Endothelial cell (in vitro differentiated cells): Measurements from ENCODE around the gene SYT8. TPM values are rescaled to one million over a fixed set of nuclear protein-coding genes. Genes with fewer than 3 reads are reported as not detected.

Experiments used
- DNase-seq: peaks from one replicate; pipeline ENCODE4 v3.0.0; 2021; ENCODE audit warnings: low spot score
- H3K27ac Mint-ChIP-seq: one replicate; pipeline ENCODE4 v1.8.0; 2021; ENCODE audit warnings: mixed read lengths, inconsistent platforms; ENCODE audit not compliant: unreplicated experiment
- H3K27me3 Mint-ChIP-seq: one replicate; pipeline ENCODE4 v1.8.0; 2021; ENCODE audit warnings: mild to moderate bottlenecking, moderate library complexity, mixed read lengths, inconsistent platforms; ENCODE audit not compliant: unreplicated experiment
- H3K36me3 Mint-ChIP-seq: one replicate; pipeline ENCODE4 v1.8.0; 2021; ENCODE audit warnings: mild to moderate bottlenecking, low read depth, mixed read lengths, inconsistent platforms; ENCODE audit not compliant: unreplicated experiment
- H3K4me1 Mint-ChIP-seq: one replicate; pipeline ENCODE4 v1.8.0; 2021; ENCODE audit warnings: mild to moderate bottlenecking, mixed read lengths, inconsistent platforms; ENCODE audit not compliant: unreplicated experiment
- H3K4me3 Mint-ChIP-seq: one replicate; pipeline ENCODE4 v1.8.0; 2021; ENCODE audit warnings: mild to moderate bottlenecking, mixed read lengths, inconsistent platforms; ENCODE audit not compliant: unreplicated experiment
- H3K9me3 Mint-ChIP-seq: one replicate; pipeline ENCODE4 v1.8.0; 2021; ENCODE audit warnings: mixed read lengths, inconsistent platforms; ENCODE audit not compliant: unreplicated experiment
- CTCF ChIP-seq: fragments of 200-600 bp; sonication (generic); IDR thresholded peaks from one replicate; pipeline ENCODE4 v1.5.0; 2021; ENCODE audit warnings: antibody characterized with exemption; ENCODE audit not compliant: unreplicated experiment
- total RNA-seq: library from RNA; stranded (reverse); fragmentation: NEBNext Ultra II Directional; extraction: Animal tissue kit (Norgen Biotek cat#: 25700); gene quantifications from one replicate; pipeline ENCODE4 v1.2.1, GENCODE V29; 2021; ENCODE audit not compliant: unreplicated experiment

SYT8 gene
- total RNA-seq, 1 donor from 2014 or later = not detected

GRCh38 chr11:1814691-1815090, 20.1 kb upstream of the SYT8 start:
- TF ChIP-seq CTCF = no peak
- H3K9me3 Mint-ChIP-seq = no peaks in the 10 kb centered on the region
- peaks cover under 1% of the 10 kb centered on the region for H3K27me3 Mint-ChIP-seq
- DNase-seq = no peak
- no peak overlapping the region for H3K4me3 Mint-ChIP-seq
- no peaks in the 10 kb centered on the region for H3K36me3 Mint-ChIP-seq
- H3K27ac Mint-ChIP-seq = no peak overlapping the region
- H3K4me1 Mint-ChIP-seq = no peaks in the 10 kb centered on the region

GRCh38 chr11:1815311-1815710, 19.5 kb upstream of the SYT8 start:
- Mint-ChIP-seq H3K27me3 (peaks cover 1% of the 10 kb centered on the region), H3K4me3 (no peak overlapping the region), H3K36me3 (no peaks in the 10 kb centered on the region), H3K27ac (no peak overlapping the region), H3K9me3 (no peaks in the 10 kb centered on the region), H3K4me1 (no peaks in the 10 kb centered on the region)
- no peak for DNase-seq
- no peak for TF ChIP-seq CTCF

DNA sequence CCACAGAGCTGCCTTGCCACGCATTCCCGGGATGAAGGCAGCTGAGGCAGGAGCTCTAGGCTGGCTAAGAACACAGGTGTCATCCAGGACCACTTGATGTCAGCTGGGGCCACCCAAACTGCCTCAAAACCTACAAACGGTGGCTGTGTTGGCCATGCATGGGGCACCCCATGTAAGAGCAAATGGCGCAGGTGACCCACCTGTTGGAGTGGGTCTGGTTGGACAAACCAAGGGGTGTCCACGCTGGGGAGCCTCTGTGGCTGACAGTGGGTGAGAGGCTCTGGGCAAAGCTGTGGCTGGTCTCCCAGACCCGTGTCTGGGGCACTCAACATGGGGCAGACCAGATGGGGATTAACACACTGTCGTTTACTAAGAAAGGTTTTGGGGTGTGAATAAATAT, 19.0 kb upstream of the SYT8 start:
- no peak overlapping the region for H3K4me3 Mint-ChIP-seq
- no peak for TF ChIP-seq CTCF
- no peak for DNase-seq
- H3K27me3 Mint-ChIP-seq = peaks cover 2% of the 10 kb centered on the region
- H3K27ac Mint-ChIP-seq = no peak overlapping the region
- H3K36me3 Mint-ChIP-seq = no peaks in the 10 kb centered on the region
- H3K9me3 Mint-ChIP-seq = no peaks in the 10 kb centered on the region
- no peaks in the 10 kb centered on the region for H3K4me1 Mint-ChIP-seq

DNA sequence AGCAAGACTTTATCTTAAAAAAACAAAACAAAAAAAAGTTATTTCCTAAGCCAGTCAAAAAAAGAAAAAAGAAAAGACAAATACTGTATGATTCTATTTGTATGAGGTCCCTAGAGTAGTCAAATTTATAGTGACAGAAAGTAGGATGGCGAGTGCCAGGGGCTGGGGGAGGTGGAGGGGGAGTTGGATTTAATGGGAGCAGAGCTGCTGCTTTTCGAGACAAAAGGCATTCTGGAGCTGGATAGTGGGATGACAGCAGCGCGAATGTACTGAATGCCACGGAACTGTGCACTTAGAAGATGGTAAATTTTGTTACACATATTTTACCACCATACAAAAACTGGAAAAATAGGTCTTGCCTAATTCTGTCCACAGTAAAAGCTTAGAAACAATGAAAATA, 17.8 kb upstream of the SYT8 start:
- H3K36me3 Mint-ChIP-seq = peaks cover 9% of the 10 kb centered on the region
- H3K27me3 Mint-ChIP-seq = peaks cover 11% of the 10 kb centered on the region
- H3K4me1 Mint-ChIP-seq = no peaks in the 10 kb centered on the region
- no peak for TF ChIP-seq CTCF
- DNase-seq = no peak
- no peak overlapping the region for H3K27ac Mint-ChIP-seq
- no peak overlapping the region for H3K4me3 Mint-ChIP-seq
- H3K9me3 Mint-ChIP-seq = peaks cover 8% of the 10 kb centered on the region

DNA sequence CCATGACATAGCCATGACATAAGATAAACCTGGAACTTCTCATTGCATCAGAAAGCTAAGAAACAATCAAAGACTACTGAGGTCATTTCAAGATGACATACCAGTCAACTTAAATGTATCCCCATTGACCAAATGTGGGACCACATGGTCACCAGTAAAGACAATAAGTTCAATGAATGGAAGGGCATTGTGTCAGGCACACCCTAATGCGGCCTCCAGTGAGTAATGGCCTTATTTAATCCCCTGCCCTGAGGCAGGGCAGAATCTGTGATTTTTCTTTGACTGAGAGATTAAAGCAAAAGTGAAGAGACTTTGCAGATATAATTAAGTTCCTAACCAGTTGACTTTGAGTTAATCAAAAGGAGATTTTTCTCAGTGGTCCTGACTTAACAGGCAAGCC, 17.3 kb upstream of the SYT8 start:
- Mint-ChIP-seq H3K27me3 (peaks cover 11% of the 10 kb centered on the region), H3K4me1 (no peaks in the 10 kb centered on the region), H3K36me3 (peaks cover 9% of the 10 kb centered on the region), H3K9me3 (peaks cover 8% of the 10 kb centered on the region), H3K27ac (no peak overlapping the region), H3K4me3 (no peak overlapping the region)
- no peak for TF ChIP-seq CTCF
- DNase-seq = no peak
